Right lobe of liver (tissue), 4 donors: ENCODE measurements around the gene PCLO.

ENCODE experiments used
- CTCF ChIP-seq, 4 donors: fragments of 200-600 bp in 3 of 4; fragments of 450-650 bp in 1 of 4; IDR thresholded peaks; one replicate each; pipeline versions ENCODE4 v1.5.1 to v1.8.0; 2016 to 2022; ENCODE audit warnings: antibody characterized with exemption in 4 of 4, mild to moderate bottlenecking in 2 of 4
- POLR2A ChIP-seq: fragments of 450-650 bp; IDR thresholded peaks from one replicate; pipeline ENCODE4 v1.6.1; 2017; ENCODE audit warnings: antibody characterized with exemption, mild to moderate bottlenecking
- donor health status: DM: no; HTN: no; CAD: no.
- donor health status: DM: no; HTN: no; CAD: no.
- donor health status: DM: no; HTN: yes; CAD: no.

GRCh38 chr7:82840061-82840460 lies 322.6 kb downstream of the PCLO start:
- TF ChIP-seq CTCF (IDR thresholded peaks at IDR 0.05) = no peak
- TF ChIP-seq POLR2A = no peak
